ENCODE results near the gene FICD. TPM values are rescaled to one million over a fixed set of nuclear protein-coding genes. Genes with fewer than 3 reads are reported as not detected.
A peak's percentile ranks its signal among the peaks of the same experiment; 100 is the strongest.

Gene FICD
- total RNA-seq, 2 experiments from 2014 or later = 2.7 to 3.2 TPM

DNA sequence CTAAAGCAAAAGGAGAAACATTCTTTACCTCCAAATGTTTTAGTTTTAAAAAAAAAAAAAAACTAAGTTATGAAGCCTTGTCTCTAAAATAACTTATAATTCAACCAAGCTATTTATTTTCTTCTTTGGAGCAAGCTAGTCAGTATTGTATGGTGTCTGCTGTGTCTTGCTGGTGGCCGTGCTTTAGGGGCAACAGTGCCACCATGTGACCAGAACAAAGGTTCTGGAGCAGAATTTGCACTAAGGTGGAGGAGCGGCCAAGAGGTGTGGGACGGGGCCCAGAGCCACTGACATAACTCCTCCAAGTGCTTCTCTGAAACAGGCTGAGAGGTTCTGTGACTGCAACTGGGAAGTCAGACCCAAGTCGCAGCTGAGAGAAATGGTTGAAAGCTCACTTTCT, 4.5 kb downstream of the FICD start:
- H3K4me3 Mint-ChIP-seq = no peak overlapping the region
- no peak overlapping the region for H3K27ac Mint-ChIP-seq
- Histone ChIP-seq H3K27me3 (ENCODE audit: control insufficient read depth in 1 of 2, insufficient read depth in 2 of 2, low read length in 2 of 2) (no peaks in the 10 kb centered on the region), H3K27ac (ENCODE audit: low read depth in 1 of 2, low read length in 2 of 2) (no peak overlapping the region), H3K4me3 (ENCODE audit: low read length) (no peak overlapping the region), H3K36me3 (ENCODE audit: insufficient read depth, low read length) (peaks cover 72% of the 10 kb centered on the region), H3K9me3 (ENCODE audit: control insufficient read depth in 1 of 2, insufficient read depth in 1 of 2, low read length in 2 of 2) (no peaks in the 10 kb centered on the region), H3K4me1 (ENCODE audit: insufficient read depth, low read length) (peaks cover 23% of the 10 kb centered on the region)
- H3K4me1 Mint-ChIP-seq (ENCODE audit: low read depth) = peaks cover 20% of the 10 kb centered on the region
- peaks cover 78% of the 10 kb centered on the region for H3K36me3 Mint-ChIP-seq (ENCODE audit: low read depth)
- no peak for ATAC-seq (ENCODE audit: poor library complexity)
- H3K9me3 Mint-ChIP-seq = no peaks in the 10 kb centered on the region
- TF ChIP-seq, protein P1, sequence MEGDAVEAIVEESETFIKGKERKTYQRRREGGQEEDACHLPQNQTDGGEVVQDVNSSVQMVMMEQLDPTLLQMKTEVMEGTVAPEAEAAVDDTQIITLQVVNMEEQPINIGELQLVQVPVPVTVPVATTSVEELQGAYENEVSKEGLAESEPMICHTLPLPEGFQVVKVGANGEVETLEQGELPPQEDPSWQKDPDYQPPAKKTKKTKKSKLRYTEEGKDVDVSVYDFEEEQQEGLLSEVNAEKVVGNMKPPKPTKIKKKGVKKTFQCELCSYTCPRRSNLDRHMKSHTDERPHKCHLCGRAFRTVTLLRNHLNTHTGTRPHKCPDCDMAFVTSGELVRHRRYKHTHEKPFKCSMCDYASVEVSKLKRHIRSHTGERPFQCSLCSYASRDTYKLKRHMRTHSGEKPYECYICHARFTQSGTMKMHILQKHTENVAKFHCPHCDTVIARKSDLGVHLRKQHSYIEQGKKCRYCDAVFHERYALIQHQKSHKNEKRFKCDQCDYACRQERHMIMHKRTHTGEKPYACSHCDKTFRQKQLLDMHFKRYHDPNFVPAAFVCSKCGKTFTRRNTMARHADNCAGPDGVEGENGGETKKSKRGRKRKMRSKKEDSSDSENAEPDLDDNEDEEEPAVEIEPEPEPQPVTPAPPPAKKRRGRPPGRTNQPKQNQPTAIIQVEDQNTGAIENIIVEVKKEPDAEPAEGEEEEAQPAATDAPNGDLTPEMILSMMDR (IDR thresholded peaks at IDR 0.05) = no peak
- DNase-seq = peak in 1 of 14 experiments; percentile 36
- intact Hi-C loops (cut with DNase I, micrococcal nuclease) = loop anchor here (5.0 to 10.0 kb wide), 11 partner anchors 43 to 1605 kb away; partner anchors contain the start of genes CRY1 (in 1 of the 2), IFT81 (in 1 of the 2), ISCU (in 1 of the 2) and KCTD10 (in 1 of the 2)
- ChIA-PET POLR2A (interaction anchor here (0.6 kb wide), 1 partner anchor 844 kb away, joined by 3 read pairs; no protein-coding TSS in a partner anchor), CTCF (interaction anchor here (1.0 kb wide), 1 partner anchor 145 kb away, joined by 3 read pairs; no protein-coding TSS in a partner anchor)
- H3K27me3 Mint-ChIP-seq = no peaks in the 10 kb centered on the region

DNA sequence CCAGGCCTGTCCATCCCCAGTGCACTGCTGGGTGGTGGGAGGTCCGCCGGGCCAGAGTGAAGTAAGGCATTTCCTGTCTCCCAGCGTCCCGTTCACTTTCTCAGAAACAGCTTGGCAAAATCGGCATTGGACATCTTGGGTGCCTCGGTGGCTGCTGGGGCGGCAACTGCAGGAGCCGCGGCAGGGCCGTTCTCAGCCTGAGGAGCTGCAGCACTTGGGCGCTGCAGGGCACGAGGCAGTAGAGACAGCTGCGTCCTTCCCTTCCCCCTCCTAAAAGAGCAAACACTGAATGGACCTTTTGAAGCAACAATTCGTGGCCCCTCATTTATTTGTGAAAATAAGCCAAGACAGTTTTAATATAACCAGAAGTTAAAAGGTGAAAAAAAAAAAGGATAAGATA, 8.3 kb downstream of the FICD start:
- no peak overlapping the region for H3K4me3 Mint-ChIP-seq
- H3K27me3 Mint-ChIP-seq = no peaks in the 10 kb centered on the region
- TF ChIP-seq, protein P1 (IDR thresholded peaks at IDR 0.05) = no peak
- Histone ChIP-seq H3K4me1 (ENCODE audit: insufficient read depth, low read length) (no peaks in the 10 kb centered on the region), H3K36me3 (ENCODE audit: insufficient read depth, low read length) (peaks cover 96% of the 10 kb centered on the region), H3K4me3 (ENCODE audit: low read length) (no peak overlapping the region), H3K9me3 (ENCODE audit: control insufficient read depth in 1 of 2, insufficient read depth in 1 of 2, low read length in 2 of 2) (no peaks in the 10 kb centered on the region), H3K27ac (ENCODE audit: low read depth in 1 of 2, low read length in 2 of 2) (no peak overlapping the region), H3K27me3 (ENCODE audit: control insufficient read depth in 1 of 2, insufficient read depth in 2 of 2, low read length in 2 of 2) (no peaks in the 10 kb centered on the region)
- peaks cover 93% of the 10 kb centered on the region for H3K36me3 Mint-ChIP-seq (ENCODE audit: low read depth)
- no peaks in the 10 kb centered on the region for H3K4me1 Mint-ChIP-seq (ENCODE audit: low read depth)
- ChIA-PET POLR2A (no interaction called here), CTCF (no interaction called here)
- no peaks in the 10 kb centered on the region for H3K9me3 Mint-ChIP-seq
- no peak overlapping the region for H3K27ac Mint-ChIP-seq
- intact Hi-C loops (cut with DNase I, micrococcal nuclease) = no loop called here
- no peak for ATAC-seq (ENCODE audit: poor library complexity)
- DNase-seq = no peak

DNA sequence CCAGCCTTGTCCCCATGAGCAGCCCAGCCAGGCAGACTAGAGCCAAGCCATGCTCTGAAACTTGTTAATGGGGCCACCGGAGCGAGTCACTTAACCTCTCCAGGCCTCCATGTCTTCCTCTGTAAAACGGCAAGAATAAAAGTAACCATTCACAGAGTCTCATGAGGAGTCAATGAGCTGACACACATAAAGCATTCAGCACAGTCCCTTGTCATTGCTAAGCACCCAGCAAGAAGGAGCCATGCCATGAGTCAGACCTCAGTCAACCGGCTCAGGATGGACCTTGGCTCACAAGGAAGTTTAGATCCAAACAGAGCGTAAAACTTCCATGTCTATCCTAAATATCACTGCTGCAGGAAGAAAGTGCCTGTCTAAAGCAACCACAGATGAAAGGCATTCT, 10.6 kb downstream of the FICD start:
- Histone ChIP-seq H3K4me3 (ENCODE audit: low read length) (no peak overlapping the region), H3K36me3 (ENCODE audit: insufficient read depth, low read length) (peaks cover 97% of the 10 kb centered on the region), H3K27ac (ENCODE audit: low read depth in 1 of 2, low read length in 2 of 2) (no peak overlapping the region), H3K4me1 (ENCODE audit: insufficient read depth, low read length) (no peaks in the 10 kb centered on the region), H3K27me3 (ENCODE audit: control insufficient read depth in 1 of 2, insufficient read depth in 2 of 2, low read length in 2 of 2) (no peaks in the 10 kb centered on the region), H3K9me3 (ENCODE audit: control insufficient read depth in 1 of 2, insufficient read depth in 1 of 2, low read length in 2 of 2) (no peaks in the 10 kb centered on the region)
- Mint-ChIP-seq H3K4me3 (no peak overlapping the region), H3K27ac (no peak overlapping the region), H3K9me3 (no peaks in the 10 kb centered on the region), H3K27me3 (no peaks in the 10 kb centered on the region), H3K36me3 (ENCODE audit: low read depth) (peaks cover 99% of the 10 kb centered on the region), H3K4me1 (ENCODE audit: low read depth) (no peaks in the 10 kb centered on the region)
- DNase-seq (no peak), ATAC-seq (ENCODE audit: poor library complexity) (no peak)
- ChIA-PET POLR2A (no interaction called here), CTCF (no interaction called here)
- intact Hi-C loops (cut with DNase I, micrococcal nuclease) = no loop called here
- TF ChIP-seq, protein P1 (IDR thresholded peaks at IDR 0.05) = no peak

All from CD4-positive, alpha-beta T cell (primary cell).